HG03558 (cell line): ENCODE measurements around the gene PSMC2.
"Not testable (repeated sequence)": the region's sequence is repeated elsewhere in the genome, so short reads cannot be mapped to it uniquely, and the experiment has no call there.

Experiments
- ATAC-seq: cut with Tn5 transposase; IDR thresholded peaks from one replicate; pipeline ENCODE4 v1.9.1; 2021; ENCODE audit warnings: moderate number of reproducible peaks; ENCODE audit not compliant: unreplicated experiment; ENCODE audit errors: extremely low read depth

The PSMC2 gene

GRCh38 chr7:103373866-103374643 is 26.6 kb downstream of the PSMC2 start:
- ATAC-seq: no peak

- ATAC-seq: no peak
Measured at GRCh38 chr7:103379270-103379975, 32.0 kb downstream of the PSMC2 start.

GRCh38 chr7:103380395-103381191 is 33.1 kb downstream of the PSMC2 start:
- ATAC-seq: no peak

GRCh38 chr7:103381280-103382031 is 34.0 kb downstream of the PSMC2 start:
- no peak for ATAC-seq

- no peak for ATAC-seq
Measured at GRCh38 chr7:103382032-103382402, 34.6 kb downstream of the PSMC2 start.

GRCh38 chr7:103387242-103387641 is 39.8 kb downstream of the PSMC2 start:
- no peak for ATAC-seq

GRCh38 chr7:103388469-103389140 is 41.2 kb downstream of the PSMC2 start:
- ATAC-seq: no peak

GRCh38 chr7:103389263-103389662 is 41.8 kb downstream of the PSMC2 start:
- no peak for ATAC-seq

- ATAC-seq: no peak
Measured at GRCh38 chr7:103391150-103391549, 43.7 kb downstream of the PSMC2 start.

- ATAC-seq: no peak
Measured at GRCh38 chr7:103391976-103392375, 44.5 kb downstream of the PSMC2 start.

GRCh38 chr7:103394566-103394965 is 47.1 kb downstream of the PSMC2 start:
- no peak for ATAC-seq

GRCh38 chr7:103395071-103395470 is 47.6 kb downstream of the PSMC2 start:
- no peak for ATAC-seq

GRCh38 chr7:103396471-103396870 is 49.0 kb downstream of the PSMC2 start:
- no peak for ATAC-seq

GRCh38 chr7:103398483-103399127 is 51.2 kb downstream of the PSMC2 start:
- no peak for ATAC-seq

GRCh38 chr7:103399687-103400086 is 52.2 kb downstream of the PSMC2 start:
- not testable (repeated sequence) for ATAC-seq

GRCh38 chr7:103405789-103406613 is 58.6 kb downstream of the PSMC2 start:
- ATAC-seq: not testable (repeated sequence)

GRCh38 chr7:103412151-103412550 is 64.7 kb downstream of the PSMC2 start:
- no peak for ATAC-seq

- no peak for ATAC-seq
Measured at GRCh38 chr7:103413407-103413806, 66.0 kb downstream of the PSMC2 start.
